NCI-H82 (cell line): ENCODE measurements around the gene ARFGAP1.
"Not testable (repeated sequence)": the region's sequence is repeated elsewhere in the genome, so short reads cannot be mapped to it uniquely, and the experiment has no call there.

ENCODE experiments used
- DNase-seq: peaks from one replicate; lab custom pipeline; 2025; lab: John Stamatoyannopoulos, UW

The ARFGAP1 gene

DNA sequence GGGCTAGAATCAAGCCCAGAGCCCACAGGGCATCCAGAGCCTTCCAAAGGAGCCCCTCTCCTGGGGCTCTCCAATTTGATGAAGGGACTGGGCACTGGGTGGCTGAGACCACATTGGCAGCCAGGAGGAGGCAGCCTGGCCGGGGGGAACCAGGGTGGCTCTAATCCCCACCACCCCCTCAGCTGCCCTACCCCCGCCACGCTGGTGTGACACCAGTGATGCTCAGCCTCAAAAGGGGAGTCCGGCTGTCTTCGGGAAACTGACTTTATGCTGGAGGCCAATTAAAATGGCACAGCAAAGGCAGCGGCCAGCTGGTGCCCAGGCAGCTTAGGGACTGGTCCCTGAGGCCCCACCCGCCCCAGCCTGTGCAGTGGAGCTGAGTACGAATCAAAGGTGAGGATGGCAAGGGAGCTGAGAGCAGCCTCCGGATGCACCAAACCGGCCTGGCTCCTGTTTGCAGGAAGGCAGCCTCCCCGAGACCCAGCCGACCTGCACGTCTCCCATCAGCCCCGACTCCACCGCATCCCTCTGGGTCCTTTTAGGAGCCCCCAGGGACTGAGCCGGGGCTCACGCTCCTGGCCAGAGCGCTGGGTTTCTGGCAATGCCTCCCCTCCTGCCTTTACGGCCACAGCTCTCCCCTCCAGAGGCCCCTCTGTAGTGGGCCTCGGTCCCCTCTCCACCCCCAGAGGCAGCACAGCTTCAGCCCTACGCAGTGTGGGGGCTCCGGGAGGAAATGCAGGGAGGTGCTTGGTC is 60.1 kb downstream of the ARFGAP1 start:
- DNase-seq: no peak

DNA sequence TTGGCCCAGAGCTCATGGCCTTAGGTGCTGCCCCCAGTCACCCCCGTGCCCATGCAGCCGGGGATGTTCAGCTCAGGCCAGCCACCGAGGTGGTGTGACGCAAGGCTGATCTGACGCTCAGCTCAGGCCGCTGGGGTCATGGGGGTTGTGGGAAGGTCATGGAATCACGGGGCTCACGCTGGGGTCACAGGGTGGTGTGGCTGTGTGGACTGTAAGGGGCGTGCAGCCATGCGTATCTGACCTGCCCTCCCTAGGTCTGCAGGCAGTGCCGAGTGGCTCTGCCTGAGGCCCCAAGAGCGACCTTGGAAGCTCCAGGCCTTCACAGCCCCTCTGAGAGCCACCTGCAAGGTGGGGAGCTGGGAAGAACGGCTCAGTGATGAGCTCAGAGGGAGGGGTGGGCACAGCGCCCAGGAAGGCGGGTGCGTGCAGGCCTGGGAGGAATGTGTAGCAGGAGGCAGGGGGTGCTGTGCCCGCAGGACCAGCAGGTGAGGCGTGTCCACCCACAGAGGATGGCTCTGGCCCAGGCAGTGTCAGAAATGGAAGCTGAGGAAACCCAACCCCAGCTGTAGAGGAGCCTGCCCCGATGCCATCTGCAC is 60.7 kb downstream of the ARFGAP1 start:
- no peak for DNase-seq

DNA sequence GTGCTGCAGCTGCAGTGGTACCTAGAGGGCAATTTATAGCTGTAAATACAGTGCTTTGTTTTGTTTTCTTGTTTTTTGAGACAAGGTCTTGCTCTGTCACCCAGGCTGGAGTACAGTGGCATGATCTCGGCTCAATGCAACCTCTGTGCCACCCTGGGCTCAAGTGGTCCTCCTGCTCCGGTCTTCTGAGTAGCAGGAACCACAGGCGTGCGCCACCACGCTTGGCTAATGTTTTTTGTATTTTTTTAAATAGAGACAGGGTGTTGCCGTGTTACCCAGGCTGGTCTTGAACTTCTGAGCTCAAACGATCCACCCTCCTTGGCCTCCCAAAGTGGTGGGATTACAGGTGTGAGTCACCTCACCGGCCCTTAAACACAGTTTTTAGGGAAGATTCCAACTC is 61.7 kb downstream of the ARFGAP1 start:
- no peak for DNase-seq

DNA sequence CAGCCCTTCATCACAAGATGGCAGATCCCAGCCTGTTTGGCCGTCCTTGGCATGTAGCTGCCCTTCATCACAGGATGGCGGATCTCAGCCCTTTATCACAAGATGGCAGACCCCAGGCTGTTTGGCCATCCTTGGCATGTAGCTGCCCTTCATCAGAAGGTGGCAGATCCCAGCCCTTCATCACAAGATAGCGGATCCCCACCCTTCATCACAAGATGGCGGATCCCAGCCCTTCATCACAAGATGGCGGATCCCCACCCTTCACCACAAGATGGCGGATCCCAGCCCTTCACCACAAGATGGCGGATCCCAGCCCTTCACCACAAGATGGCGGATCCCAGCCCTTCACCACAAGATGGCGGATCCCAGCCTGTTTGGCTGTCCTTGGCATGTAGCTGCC is 62.4 kb downstream of the ARFGAP1 start:
- DNase-seq: not testable (repeated sequence)

DNA sequence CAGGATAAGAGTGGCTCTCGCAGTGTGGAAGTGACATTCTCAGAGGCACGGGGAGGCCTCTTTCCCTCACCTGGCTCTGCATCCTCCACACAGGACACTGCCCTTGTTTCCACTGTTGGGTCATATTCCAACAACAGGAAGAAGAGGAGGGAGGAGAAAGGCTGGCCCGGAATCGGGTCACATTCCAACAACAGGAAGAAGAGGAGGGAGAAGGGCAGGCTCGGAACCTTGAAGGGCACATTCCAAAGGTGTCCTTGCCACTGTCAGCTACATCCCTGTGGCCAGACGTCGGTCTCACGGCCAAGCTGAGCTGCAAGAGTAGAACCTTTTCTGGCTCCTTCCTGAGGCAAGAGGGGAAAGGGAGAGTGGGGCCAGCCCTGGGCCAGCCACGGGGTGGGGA is 63.1 kb downstream of the ARFGAP1 start:
- DNase-seq: no peak

DNA sequence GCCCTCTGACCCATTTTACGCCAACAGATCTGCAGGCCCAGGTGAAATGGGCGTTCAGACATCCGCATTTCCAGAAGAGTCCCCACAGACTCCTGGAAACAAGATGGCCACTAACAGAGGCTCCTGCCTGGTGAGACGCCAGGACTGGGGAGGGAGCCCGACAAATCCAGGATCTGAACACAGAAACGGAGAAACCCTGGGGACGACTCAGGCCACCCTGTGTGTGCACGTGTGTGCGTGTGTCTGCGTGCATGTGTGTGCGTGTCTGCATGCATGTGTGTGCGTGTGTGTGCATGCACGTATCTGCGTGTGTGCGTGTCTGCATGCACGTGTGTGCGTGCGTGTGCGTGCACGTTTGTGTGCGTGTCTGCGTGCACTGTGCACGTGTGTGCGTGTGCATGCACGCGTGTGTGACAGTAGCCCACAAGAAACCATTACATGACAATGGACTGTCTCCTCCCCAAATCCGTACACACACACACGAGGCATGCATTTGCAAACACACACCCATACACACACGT is 63.7 kb downstream of the ARFGAP1 start:
- no peak for DNase-seq

DNA sequence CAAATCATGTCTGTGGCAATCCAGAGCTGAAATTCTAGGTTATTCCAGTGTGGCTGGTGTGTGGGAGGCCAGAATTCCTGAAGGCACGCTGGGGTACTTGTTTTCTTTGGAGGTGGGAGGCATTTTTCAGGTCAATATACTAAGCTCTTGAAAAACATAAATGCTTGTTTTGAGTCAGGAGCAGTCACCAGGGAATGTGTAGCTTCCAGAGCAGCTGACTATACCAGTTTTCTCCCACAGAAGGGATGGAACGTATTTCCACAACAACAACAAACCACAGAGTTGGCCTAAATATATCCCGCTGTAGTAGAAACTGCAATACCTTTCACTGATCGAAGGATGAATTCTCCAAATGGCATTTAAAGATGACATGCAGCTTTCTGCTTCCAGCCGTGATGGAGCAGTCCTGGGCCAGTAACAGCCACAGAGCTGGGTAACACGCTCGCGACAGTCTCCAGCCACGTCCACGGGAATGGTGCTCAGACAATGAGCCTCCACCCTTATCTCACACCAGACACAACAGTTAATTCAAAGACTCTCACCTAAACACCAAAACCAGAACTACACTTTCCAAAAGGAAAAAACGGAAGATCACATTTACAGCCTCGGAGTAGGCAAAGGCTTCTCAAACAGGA is 65.3 kb downstream of the ARFGAP1 start:
- no peak for DNase-seq
